GM12878 (cell line): ENCODE data around the gene PTPRF. TPM values are rescaled to one million over a fixed set of nuclear protein-coding genes. Genes with fewer than 3 reads are reported as not detected.
A peak's percentile ranks its signal among the peaks of the same experiment; 100 is the strongest.

Experiments
- ATAC-seq: fragments of 200-7000 bp; cut with Tn5 transposase; 3 replicates; pipeline ENCODE4 v1.9.1; 2020; ENCODE audit warnings: mild to moderate bottlenecking, moderate library complexity
- BruUV-seq: library from RNA; stranded (reverse); fragments of 400-500 nt; replicated peaks from 2 replicates; lab custom pipeline; 2021; lab: Mats Ljungman, UMichigan
- CTCF ChIA-PET: fragments of 300-600 bp; sonication (Branson Sonifier 250); formaldehyde crosslinking; extraction: SDS; loops from one replicate; lab custom pipeline; 2021; ENCODE audit warnings: inconsistent platforms; lab: Yijun Ruan, JAX
- POLR2A ChIA-PET: fragments of 350-600 bp; formaldehyde crosslinking; extraction: SDS; loops from one replicate; lab custom pipeline; 2021; ENCODE audit warnings: inconsistent platforms; lab: Charles Lee
- RAD21 ChIA-PET: fragments of 300-600 bp; sonication (Branson Sonifier 250); formaldehyde crosslinking; loops from one replicate; lab custom pipeline; 2023; ENCODE audit warnings: antibody characterized with exemption; ENCODE audit not compliant: unreplicated experiment; lab: Charles Lee
- SMC1A ChIA-PET: fragments of 300-600 bp; sonication (Branson Sonifier 250); formaldehyde crosslinking; loops from one replicate; lab custom pipeline; 2023; ENCODE audit not compliant: unreplicated experiment, uncharacterized antibody; lab: Charles Lee
- DNase-seq: peaks from one replicate; pipeline ENCODE4 v3.0.0-alpha.2; 2011; ENCODE audit warnings: low read depth, low spot score
- FAIRE-seq: peaks from 3 replicates; lab custom pipeline; 2011; peaks lifted over from hg19 to GRCh38; lab: Jason Lieb, UNC
- H2AFZ ChIP-seq: 2 replicates; pipeline ENCODE4 v1.6.0; 2011; ENCODE audit warnings: low read depth, low read length, control low read depth; ENCODE audit not compliant: control insufficient read depth
- H3K27ac ChIP-seq: 2 replicates; pipeline ENCODE4 v1.5.1; 2011; ENCODE audit warnings: control low read depth; ENCODE audit not compliant: control insufficient read depth, insufficient read depth
- H3K27me3 ChIP-seq, 2 experiments: replicated peaks in 1 of 2; 2 replicates each; pipeline versions ENCODE4 v1.6.0 to v1.6.1; 2011; ENCODE audit warnings: low read length in 1 of 2; ENCODE audit not compliant: control insufficient read depth in 2 of 2, insufficient read depth in 2 of 2
- H3K36me3 ChIP-seq, 2 experiments: 2 replicates each; pipeline ENCODE4 v1.5.1; 2011; ENCODE audit warnings: low read length in 1 of 2; ENCODE audit not compliant: control insufficient read depth in 2 of 2, insufficient read depth in 2 of 2
- H3K4me1 ChIP-seq: 2 replicates; pipeline ENCODE4 v1.6.1; 2011; ENCODE audit warnings: mild to moderate bottlenecking, low read length, moderate library complexity, mixed read lengths; ENCODE audit not compliant: control insufficient read depth, insufficient read depth
- H3K4me2 ChIP-seq: 2 replicates; pipeline ENCODE4 v1.6.0; 2011; ENCODE audit warnings: control low read depth; ENCODE audit not compliant: control insufficient read depth, insufficient read depth
- H3K4me3 ChIP-seq: fragments of 200-600 bp; sonication (generic); 2 replicates; pipeline ENCODE4 v1.5.1; 2016
- H3K79me2 ChIP-seq: 2 replicates; pipeline ENCODE4 v1.6.0; 2011; ENCODE audit warnings: low read length; ENCODE audit not compliant: control insufficient read depth, insufficient read depth
- H3K9ac ChIP-seq: 2 replicates; pipeline ENCODE4 v1.8.0; 2011; ENCODE audit warnings: low read length, control low read depth, mixed read lengths; ENCODE audit not compliant: control insufficient read depth, insufficient read depth
- H3K9me3 ChIP-seq: replicated peaks from 3 replicates; pipeline ENCODE4 v1.5.1; 2011; ENCODE audit warnings: mild to moderate bottlenecking, low read length; ENCODE audit not compliant: control insufficient read depth, insufficient read depth
- H4K20me1 ChIP-seq: 2 replicates; pipeline ENCODE4 v1.6.0; 2011; ENCODE audit not compliant: control insufficient read depth, insufficient read depth
- BCL11A ChIP-seq: IDR thresholded peaks from 2 replicates; pipeline ENCODE4 v1.6.1; 2011; ENCODE audit warnings: low read depth, low read length
- CEBPB ChIP-seq, 2 experiments: fragments of 150-350 bp in 1 of 2; IDR thresholded peaks; 2 replicates each; pipeline ENCODE4 v1.6.1; 2012 to 2014; ENCODE audit warnings: low read depth in 2 of 2, low read length in 2 of 2, borderline replicate concordance in 1 of 2, inconsistent platforms in 1 of 2
- FOXM1 ChIP-seq: IDR thresholded peaks from 2 replicates; pipeline ENCODE4 v1.6.1; 2012; ENCODE audit warnings: low read depth, mild to moderate bottlenecking, inconsistent platforms, low read length, moderate library complexity
- HDAC6 ChIP-seq: fragments of 200-600 bp; sonication (generic); IDR thresholded peaks from one replicate; pipeline ENCODE4 v1.8.0; 2017; ENCODE audit warnings: antibody characterized with exemption; ENCODE audit not compliant: unreplicated experiment
- KAT2A ChIP-seq: conservative IDR thresholded peaks from 2 replicates; pipeline ENCODE4 v1.6.1; 2011; ENCODE audit warnings: low read depth, low read length; ENCODE audit not compliant: control insufficient read depth
- KLF5 ChIP-seq: fragments of 450-650 bp; IDR thresholded peaks from 2 replicates; pipeline ENCODE4 v1.6.1; 2014; ENCODE audit warnings: mild to moderate bottlenecking; ENCODE audit not compliant: partially characterized antibody
- MTA3 ChIP-seq: IDR thresholded peaks from 2 replicates; pipeline ENCODE4 v1.6.1; 2012; ENCODE audit warnings: low read length, inconsistent platforms, borderline replicate concordance
- RAD21 ChIP-seq: IDR thresholded peaks from 2 replicates; pipeline ENCODE4 v1.6.1; 2011; ENCODE audit warnings: mild to moderate bottlenecking, low read depth, low read length, moderate library complexity; ENCODE audit not compliant: insufficient read depth
- RCOR1 ChIP-seq: conservative IDR thresholded peaks from 2 replicates; pipeline ENCODE4 v1.6.1; 2012; ENCODE audit warnings: low read depth, low read length, improper control_type of control experiment
- SRF ChIP-seq, 2 experiments: IDR thresholded peaks; 2 replicates each; pipeline ENCODE4 v1.6.1; 2011; ENCODE audit warnings: low read depth in 2 of 2, low read length in 2 of 2, mild to moderate bottlenecking in 1 of 2, moderate library complexity in 1 of 2
- TAF1 ChIP-seq: IDR thresholded peaks from 2 replicates; pipeline ENCODE4 v1.6.1; 2011; ENCODE audit warnings: mild to moderate bottlenecking, low read depth, low read length, borderline replicate concordance
- ZNF207 ChIP-seq: fragments of 450-650 bp; IDR thresholded peaks from 2 replicates; pipeline ENCODE4 v1.6.1; 2014; ENCODE audit warnings: antibody characterized with exemption, mild to moderate bottlenecking, borderline replicate concordance
- WGBS: methylation state at CpG from one replicate; pipeline ENCODE4 v1.1.6; 2016; ENCODE audit warnings: low lambda C conversion rate; ENCODE audit not compliant: insufficient replicate concordance, insufficient coverage; ENCODE audit errors: missing lambda C conversion rate; 5-methylcytosine and 5-hydroxymethylcytosine counted together
- in situ Hi-C: fragments of 300-500 bp; cut with MboI; formaldehyde crosslinking; loops from 9 replicates; pipeline ENCODE4 v1.14.3; 2018; ENCODE audit warnings: mixed read lengths
- intact Hi-C: fragments of 100-400 bp; cut with micrococcal nuclease; formaldehyde crosslinking; loops from one replicate; pipeline ENCODE4 v1.14.2; 2022; ENCODE audit not compliant: unreplicated experiment
- polyA plus RNA-seq, 11 experiments: library from polyadenylated mRNA; depleted of rRNA in 4 of 11; unstranded in 6 of 11; stranded (reverse) in 5 of 11; fragments of >200 nt; fragmentation: Nextera tagmentation in 4 of 11; fragmentation: Illumina TruSeq in 1 of 11; extraction: Ambion mirVana in 4 of 11; extraction: Trizol in 1 of 11; gene quantifications; 1 replicate in 1 of 11; 2 replicates in 10 of 11; pipeline versions ENCODE4 v1.2.1 to v1.2.3, GENCODE V29; 2011 to 2016; ENCODE audit warnings: inconsistent platforms in 2 of 11, missing spikeins in 2 of 11, low read depth in 1 of 11
- total RNA-seq, 4 experiments: library from RNA; depleted of rRNA in 3 of 4; stranded (reverse); fragments of >200 nt in 3 of 4; fragmentation: Illumina TruSeq in 1 of 4; extraction: Trizol in 1 of 4; gene quantifications; 2 replicates each; pipeline versions ENCODE4 v1.2.1 to v1.2.3, GENCODE V29; 2013 to 2021
- TF ChIP-seq, protein P1 (sequence below): IDR thresholded peaks from 2 replicates; pipeline ENCODE4 v1.6.1; 2011; ENCODE audit warnings: borderline replicate concordance, low read depth, mild to moderate bottlenecking, moderate library complexity, low read length; ENCODE audit not compliant: insufficient read depth, poor library complexity, severe bottlenecking

The PTPRF gene
- total and polyA plus RNA-seq, 10 of the 15 experiments (the other 5 are each of a cell fraction or from before 2014, with no cell fraction given) = 0.04 to 2.6 (median 0.32) TPM

DNA sequence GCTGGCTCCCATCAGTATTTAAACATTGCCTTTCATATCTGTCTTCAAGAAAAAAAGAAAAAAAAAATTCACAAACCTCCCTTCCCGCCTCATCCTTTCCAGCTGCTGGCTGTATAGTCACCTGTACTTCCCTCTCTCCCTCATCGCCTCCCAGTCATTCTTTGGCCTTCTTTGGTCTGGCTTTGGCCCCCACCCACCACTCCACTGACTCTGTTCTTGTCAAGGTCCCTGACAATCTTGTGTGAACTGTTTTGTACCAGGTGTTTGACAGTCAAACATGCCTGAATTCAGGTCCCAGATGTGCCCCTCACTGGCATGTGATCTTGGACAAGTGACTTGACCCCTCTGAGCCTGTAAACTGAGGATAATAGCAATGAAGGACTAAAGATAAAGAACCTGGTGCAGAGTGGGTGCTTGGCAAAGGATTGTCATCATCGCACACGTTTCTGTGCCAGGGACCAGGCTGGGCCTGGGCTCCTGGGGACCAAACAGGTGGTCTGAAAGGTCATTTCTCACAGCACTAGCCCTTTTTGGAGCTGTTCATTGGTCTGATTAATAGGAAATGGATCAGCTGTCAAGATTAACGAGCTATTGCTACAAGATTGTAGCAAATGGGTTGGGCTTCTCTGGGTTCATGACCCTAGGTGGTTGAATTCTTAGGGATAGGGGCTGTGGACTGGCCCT, 21.5 kb downstream of the PTPRF start (continued):
- TF ChIP-seq KLF5 = no peak

GRCh38 chr1:43552813-43553212, 22.1 kb downstream of the PTPRF start:
- DNase-seq = no peak
- 38% methylated on average over 6 of the region's 6 CpGs for WGBS
- no peak for TF ChIP-seq ZNF207
- Histone ChIP-seq H3K4me1 (no peaks in the 10 kb centered on the region), H3K27ac (no peak overlapping the region), H3K36me3 (no peaks in the 10 kb centered on the region), H3K79me2 (no peaks in the 10 kb centered on the region), H4K20me1 (no peaks in the 10 kb centered on the region), H3K9ac (no peak overlapping the region), H3K9me3 (no peaks in the 10 kb centered on the region), H3K27me3 (no peaks in the 10 kb centered on the region), H2AFZ (no peak overlapping the region), H3K4me3 (no peak overlapping the region), H3K4me2 (no peak overlapping the region)
- ChIA-PET RAD21 (no interaction called here), POLR2A (no interaction called here), SMC1A (interaction anchor here (1.6 kb wide), 1 partner anchor 18 kb away, joined by 4 read pairs; no protein-coding TSS in a partner anchor), CTCF (interaction anchor here (2.0 kb wide), 1 partner anchor 382 kb away, joined by 12 read pairs; the partner anchor contains the start of gene ARTN)
- in situ Hi-C loops (no loop called here), intact Hi-C loops (no loop called here)
- no peak for FAIRE-seq
- ATAC-seq = no peak
- no TSS peak for BruUV-seq

DNA sequence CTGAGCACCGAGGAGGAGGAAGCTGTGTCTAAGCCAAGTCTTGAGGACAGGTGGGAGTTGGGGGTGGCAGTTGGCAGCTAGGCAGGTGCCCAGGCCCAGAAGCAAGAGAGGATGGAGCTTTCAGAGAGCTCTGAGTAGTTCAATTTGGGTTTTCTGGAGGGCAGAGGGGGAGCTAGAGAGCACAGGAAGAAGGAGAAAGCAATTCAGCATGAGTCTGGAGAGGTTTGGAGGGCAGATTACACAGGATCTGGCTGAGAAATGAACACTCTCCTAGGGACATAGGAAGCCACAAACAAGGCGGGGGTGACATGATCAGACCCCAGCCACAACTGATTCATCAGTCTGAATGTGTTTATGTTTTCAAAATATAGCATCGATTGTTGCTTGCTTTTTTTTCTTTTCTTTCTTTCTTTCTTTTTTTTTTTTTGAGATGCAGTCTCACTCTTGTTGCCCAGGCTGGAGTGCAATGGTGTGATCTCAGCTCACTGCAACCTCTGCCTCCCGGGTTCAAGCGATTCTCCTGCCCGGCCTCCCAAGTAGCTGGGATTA, 23.8 kb downstream of the PTPRF start:
- no peak for DNase-seq
- Histone ChIP-seq H3K27me3 (no peaks in the 10 kb centered on the region), H3K4me3 (no peak overlapping the region), H3K4me1 (no peaks in the 10 kb centered on the region), H3K27ac (no peak overlapping the region), H2AFZ (no peak overlapping the region), H3K36me3 (no peaks in the 10 kb centered on the region), H3K79me2 (no peaks in the 10 kb centered on the region), H3K9ac (no peak overlapping the region), H3K9me3 (no peaks in the 10 kb centered on the region), H3K4me2 (no peak overlapping the region), H4K20me1 (no peaks in the 10 kb centered on the region)
- intact Hi-C loops (no loop called here), in situ Hi-C loops (no loop called here)
- SMC1A ChIA-PET = interaction anchor here (0.6 to 1.3 kb wide), 3 partner anchors 14 to 386 kb away, joined by 3 to 5 read pairs (median 3); no protein-coding TSS in a partner anchor
- BruUV-seq = no TSS peak
- CTCF ChIA-PET = interaction anchor here (0.7 to 2.0 kb wide), 9 partner anchors 9 to 380 kb away, joined by 3 to 12 read pairs (median 4); partner anchors contain the start of genes ARTN and KDM4A
- POLR2A ChIA-PET = interaction anchor here (0.6 kb wide), 1 partner anchor 101 kb away, joined by 3 read pairs; no protein-coding TSS in a partner anchor
- RAD21 ChIA-PET = interaction anchor here (1.2 to 1.4 kb wide), 2 partner anchors 14 to 96 kb away, joined by 3 read pairs; no protein-coding TSS in a partner anchor
- FAIRE-seq = no peak
- 41% methylated on average over 6 of the region's 6 CpGs for WGBS
- peak; percentile 73 for ATAC-seq
- no peak for TF ChIP-seq TAF1
- TF ChIP-seq HDAC6 = no peak
- no peak for TF ChIP-seq BCL11A
- TF ChIP-seq SRF (IDR thresholded peaks at IDR 0.05; ENCODE audit: low read depth in 2 of 2, low read length in 2 of 2) = no peak
- TF ChIP-seq RCOR1 = no peak
- TF ChIP-seq, protein P1, sequence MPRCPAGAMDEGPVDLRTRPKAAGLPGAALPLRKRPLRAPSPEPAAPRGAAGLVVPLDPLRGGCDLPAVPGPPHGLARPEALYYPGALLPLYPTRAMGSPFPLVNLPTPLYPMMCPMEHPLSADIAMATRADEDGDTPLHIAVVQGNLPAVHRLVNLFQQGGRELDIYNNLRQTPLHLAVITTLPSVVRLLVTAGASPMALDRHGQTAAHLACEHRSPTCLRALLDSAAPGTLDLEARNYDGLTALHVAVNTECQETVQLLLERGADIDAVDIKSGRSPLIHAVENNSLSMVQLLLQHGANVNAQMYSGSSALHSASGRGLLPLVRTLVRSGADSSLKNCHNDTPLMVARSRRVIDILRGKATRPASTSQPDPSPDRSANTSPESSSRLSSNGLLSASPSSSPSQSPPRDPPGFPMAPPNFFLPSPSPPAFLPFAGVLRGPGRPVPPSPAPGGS = no peak
- no peak for TF ChIP-seq CEBPB (IDR thresholded peaks at IDR 0.05; ENCODE audit: borderline replicate concordance in 1 of 2, low read depth in 2 of 2, low read length in 2 of 2)
- TF ChIP-seq RAD21 = peak; percentile 30; the same call in 1 of the 2 replicates
- TF ChIP-seq MTA3 = no peak
- no peak for TF ChIP-seq KAT2A
- no peak for TF ChIP-seq FOXM1
